ENCODE results near the gene HOXC10.

The HOXC10 gene

DNA sequence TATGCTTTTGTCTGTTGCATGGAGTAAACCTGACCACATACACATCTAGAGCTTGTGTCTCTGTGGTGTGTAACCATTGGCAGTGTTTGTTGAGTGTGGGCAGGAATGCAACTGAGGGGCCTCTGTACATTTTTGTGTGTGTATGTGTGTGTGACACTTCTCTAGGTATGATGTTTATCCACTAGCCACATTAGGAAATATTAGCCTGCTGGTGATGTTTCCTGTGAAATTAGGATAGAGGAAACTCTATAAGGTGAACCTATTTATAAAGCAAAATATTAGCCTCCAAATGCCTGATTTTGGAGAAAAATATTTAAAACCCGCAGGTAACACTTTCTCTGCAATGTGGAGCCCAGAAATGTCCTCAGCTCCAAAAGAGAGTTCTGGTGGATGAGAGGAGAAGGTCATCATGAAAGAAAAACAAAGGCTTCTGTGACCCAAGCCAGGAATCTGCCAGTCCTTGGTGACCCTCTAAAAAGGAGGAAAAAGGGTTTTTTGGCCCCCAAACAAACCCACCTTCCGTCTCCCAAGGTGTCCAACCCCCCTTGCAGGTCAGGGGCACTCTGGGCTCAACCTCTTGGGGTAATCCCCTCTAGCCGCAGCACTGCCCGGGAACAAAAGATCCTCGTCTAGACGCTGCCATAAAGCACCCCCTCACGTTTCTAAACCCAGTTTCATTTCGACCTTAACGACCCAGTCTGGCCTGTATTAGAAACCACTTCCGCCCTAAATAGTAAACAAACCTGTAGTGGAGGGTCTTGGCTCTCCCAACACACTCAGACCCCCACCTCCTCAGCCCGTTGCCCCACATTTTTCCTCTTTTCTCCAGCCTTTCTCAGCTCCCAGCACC is 7.1 kb upstream of the HOXC10 start:
- no peak for FAIRE-seq

GRCh38 chr12:53978477-53979356 is 6.2 kb upstream of the HOXC10 start:
- FAIRE-seq, result no peak

DNA sequence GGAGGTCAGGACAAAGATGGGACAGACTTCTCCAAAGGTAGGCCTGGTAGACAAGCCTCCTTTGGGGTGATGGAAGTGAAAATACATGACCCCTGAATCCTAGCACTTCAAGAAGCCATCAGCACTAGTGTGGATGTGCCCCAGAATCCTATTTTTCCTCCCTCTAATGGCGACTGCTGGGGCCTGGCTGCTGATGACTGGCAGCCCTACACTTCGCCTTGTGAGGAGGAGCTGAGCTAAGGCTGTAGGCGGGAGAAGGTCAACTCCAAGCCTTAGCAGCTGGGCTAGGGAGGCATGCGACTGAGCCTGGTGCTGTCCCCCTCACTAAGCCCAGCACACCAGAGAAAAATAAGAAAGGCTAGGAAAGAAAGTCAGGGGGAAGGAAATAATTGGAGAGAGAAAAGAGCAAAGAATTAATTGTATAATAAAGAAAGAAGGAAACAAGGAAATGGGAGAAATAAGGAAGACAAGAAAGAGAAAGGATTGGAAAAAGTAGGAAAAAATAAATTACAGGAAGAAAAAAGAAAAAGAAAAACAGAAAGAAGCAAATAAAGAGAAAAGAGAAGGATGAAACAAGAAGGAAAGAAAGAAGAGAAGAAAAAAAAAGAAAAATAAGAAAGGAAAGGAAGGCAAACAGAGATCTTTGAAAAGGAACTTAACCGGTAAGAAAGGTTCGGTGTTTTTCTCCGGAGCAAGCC is 4.7 kb upstream of the HOXC10 start:
- FAIRE-seq, result no peak

DNA sequence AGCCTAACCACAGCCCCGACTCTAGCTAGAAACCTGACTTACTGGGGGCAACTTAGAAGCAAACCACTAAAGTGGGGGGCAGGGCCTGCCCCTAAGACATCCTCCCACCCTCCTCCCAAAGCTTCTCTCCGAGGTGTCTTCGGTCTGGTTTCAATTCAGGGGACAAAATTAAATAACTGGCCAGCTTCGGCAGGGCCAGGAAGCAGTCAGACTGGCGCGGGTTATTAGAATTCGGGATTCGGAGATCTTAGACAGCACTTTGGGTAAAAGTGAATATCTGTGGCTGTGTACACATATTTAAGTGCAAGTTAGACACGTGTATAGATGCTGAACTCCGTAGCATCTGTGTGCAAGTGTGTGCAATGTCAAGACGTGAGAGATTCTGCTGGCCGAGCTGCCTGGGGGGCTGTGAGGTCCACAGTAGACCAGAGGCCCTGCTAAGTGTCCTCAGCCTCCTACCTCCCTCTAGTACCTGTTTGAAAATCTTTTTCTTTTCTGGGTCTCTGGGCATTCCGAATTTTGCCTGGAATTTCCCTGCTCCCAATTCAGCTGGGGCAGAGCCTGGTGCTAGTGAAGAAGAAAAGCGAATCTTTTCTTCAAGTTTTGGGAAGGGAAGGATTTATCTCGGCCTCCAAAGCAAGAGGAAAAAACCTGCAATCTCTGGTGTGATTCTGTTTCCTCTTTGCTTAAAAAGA is 4.0 kb upstream of the HOXC10 start:
- no peak for FAIRE-seq

- no peak for FAIRE-seq
These were observed 3.0 kb upstream of the HOXC10 start for GRCh38 chr12:53981634-53982565.

GRCh38 chr12:53982648-53983567 is 2.0 kb upstream of the HOXC10 start:
- no peak for FAIRE-seq

DNA sequence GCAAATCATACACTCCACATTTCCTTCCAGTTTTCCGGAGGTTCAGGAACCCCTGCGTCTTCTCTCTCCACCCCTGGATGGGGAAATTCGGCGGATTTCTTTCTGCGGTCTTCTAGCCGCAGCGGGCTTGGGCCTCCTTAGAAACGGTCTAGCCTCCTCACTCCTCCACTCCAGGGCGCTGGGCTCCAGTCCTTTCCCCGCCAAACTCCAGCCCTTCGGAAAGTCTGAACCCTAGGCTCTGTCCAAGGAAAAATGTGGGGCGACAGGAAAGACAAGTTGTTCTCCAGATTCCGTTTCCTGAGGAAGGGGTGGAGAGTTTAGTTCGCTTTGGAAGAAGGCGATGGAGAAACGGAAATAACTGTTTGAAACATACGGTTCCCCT is 1.4 kb upstream of the HOXC10 start:
- no peak for FAIRE-seq

GRCh38 chr12:53983950-53984572 is 885 bp upstream of the HOXC10 start:
- no peak for FAIRE-seq

- no peak for FAIRE-seq
These were observed 697 bp downstream of the HOXC10 start for GRCh38 chr12:53985692-53985993.

DNA sequence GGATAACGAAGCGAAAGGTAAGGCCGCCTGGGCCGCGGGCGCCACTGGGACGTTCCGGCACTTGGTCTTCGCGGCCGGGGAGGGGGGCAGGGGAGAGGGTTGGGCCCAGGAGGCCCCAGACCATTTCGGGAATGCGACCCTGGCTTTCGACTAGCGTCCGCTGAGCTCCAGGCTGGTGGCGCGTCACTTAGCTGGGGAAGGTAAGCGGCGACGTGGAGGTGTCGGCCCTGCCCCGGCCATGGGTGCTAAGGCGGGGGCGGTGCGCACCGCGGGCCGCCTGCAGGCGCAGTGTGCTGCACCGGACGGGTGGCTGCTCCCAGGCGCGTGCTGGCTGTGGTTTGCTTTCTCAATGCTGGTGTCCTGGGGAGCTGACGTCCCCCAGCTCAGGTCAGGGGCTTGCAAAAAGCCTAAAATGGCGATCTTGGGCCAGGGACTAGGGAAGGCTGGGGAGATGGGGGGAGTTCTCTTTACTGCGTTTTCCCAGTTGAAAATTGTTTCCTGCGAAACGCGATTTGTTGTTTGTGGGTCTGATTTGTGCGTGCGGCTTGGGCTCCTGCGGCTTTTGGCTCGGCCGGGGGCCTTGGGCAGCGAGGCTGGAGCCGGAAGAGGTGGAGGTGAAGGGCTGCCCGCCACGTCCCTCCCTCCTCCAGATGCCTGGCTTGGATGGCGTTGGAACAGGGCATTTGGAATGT is 1.2 kb downstream of the HOXC10 start:
- no peak for FAIRE-seq

DNA sequence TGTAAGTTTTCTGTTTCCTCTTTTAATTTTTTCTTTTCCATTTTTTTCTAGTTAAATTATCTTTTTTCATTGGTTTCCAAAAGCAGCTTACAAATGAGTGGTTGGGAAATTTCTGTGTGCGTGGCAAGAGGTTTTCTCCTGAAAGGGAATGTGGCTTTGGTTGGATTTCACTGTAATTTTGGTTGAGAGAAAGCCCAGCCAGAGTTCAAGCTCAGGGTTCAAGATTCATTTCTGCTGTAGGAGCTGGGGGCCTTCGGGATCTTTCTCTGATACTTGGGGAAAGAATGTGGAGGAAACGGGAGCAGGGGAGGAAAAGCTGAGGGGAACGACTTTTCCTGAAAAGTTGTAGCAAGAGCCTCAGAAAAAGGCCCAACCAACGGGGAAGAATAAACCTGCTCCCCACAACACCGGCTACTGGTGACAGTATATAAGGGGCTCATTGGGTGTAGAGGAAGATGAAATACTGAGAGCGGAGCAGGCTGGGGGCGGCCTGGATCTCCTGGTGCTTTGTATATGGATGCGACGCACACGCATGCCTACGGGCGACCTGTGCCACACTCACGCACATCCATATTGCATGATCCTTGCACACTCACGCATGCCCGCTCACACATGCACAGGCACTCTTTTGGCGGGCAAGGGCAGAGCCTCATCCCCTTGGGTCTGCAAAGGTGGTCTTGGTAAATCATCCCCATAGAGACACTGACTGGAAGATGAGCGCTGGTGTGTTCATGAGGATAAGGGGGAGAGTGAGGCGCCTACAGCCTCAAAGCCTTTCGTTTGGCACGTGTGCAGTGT is 1.9 kb downstream of the HOXC10 start:
- no peak for FAIRE-seq

- no peak for FAIRE-seq
These were observed 2.9 kb downstream of the HOXC10 start for GRCh38 chr12:53987787-53988230.

DNA sequence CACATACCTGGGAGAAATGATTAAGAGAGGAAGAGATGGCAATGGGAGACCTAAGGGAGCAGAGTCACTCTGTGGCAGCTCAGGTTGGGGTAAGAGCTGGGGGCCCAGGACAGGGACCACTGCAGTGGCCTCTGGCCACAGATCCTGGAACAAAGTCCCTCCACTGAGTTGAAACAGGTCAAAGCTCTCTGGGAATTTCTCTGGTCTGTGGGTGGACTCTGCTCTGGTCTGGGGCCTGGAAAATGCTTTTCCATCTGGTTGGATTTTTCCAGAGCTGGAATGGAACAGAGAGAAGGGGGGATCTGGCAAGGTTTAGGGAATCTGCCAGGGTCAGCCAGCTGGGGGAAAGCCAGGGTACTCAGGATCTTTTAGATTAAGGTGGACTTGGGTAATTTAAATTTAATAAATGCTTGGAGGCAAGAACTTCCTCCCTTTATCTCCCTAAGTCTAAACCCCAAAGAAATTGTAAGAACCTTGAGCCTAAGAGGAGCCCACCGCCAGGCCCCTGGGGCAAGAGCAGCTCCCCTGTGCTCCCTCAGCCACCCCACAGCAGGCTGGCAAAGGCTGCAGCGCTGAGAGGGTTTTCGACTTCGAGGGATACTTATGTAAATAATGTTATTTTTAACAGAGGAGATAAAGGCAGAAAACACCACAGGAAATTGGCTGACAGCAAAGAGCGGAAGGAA is 3.7 kb downstream of the HOXC10 start:
- no peak for FAIRE-seq

DNA sequence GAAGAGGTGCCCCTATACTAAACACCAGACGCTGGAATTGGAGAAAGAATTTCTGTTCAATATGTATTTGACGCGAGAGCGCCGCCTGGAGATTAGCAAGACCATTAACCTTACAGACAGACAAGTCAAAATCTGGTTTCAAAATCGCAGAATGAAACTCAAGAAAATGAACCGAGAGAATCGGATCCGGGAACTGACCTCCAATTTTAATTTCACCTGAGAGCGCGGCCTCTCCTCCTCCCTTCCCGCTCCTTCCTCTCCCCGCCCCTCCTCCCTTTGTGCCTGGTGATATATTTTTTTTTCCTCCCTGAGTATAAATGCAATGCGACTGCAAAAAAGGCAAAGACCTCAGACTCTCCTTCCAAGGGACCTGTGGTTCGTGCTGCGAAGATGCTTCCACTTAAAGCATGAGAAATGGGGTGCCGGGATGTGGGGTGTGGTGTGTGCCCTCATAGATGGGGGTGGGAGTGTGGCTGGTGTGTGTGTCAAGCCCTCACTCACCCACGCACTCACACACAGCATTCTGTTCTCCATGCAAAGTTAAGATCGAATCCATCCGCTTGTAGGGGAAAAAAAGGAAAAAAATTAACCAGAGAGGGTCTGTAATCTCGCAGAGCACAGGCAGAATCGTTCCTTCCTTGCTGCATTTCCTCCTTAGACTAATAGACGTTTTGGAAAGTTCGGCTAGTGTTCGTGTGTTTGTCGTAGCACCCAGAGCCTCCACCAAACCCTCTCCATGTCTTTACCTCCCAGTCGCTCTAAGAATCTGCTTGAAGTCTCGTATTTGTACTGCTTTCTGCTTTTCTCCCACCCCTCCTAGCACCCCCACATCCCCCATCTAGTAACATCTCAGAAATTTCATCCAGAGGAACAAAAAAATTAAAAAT is 4.5 kb downstream of the HOXC10 start:
- no peak for FAIRE-seq

DNA sequence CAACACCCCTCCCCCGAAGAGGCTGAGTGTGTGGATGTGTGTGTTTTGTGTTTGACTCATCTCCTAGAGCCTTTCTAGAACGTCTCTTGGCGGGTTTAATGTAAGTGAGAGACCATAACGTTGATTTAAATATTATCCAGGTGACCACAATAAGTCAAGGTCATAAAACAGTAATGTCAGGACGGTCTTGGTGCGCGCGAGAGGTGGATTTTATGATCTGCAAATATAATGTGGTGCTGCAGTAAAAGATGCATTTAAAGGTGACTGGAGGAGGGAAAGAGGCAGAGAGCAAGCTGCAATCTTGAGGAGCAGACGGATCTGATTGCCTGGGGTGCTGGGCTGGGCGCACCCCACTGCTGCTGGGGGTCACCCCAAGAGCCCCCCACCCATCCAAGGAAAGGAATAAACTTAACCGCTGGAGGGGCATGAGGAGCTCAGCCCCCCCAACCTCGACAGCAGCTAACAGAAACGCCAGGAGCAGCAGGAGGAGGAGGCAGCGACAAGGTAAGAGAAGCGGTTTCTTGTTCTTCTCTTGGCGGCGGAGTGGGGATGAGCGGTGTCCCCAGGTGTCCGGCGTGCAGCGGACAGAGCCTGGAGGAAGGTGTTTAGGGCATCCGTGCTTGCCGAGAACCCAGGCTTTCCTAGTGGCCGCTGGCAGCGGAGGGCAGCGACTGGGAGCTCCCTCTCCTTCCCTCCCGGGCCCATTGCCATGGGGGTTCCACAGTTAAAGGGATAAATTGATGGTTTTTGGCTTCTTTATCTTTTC is 5.5 kb downstream of the HOXC10 start:
- FAIRE-seq, result no peak

DNA sequence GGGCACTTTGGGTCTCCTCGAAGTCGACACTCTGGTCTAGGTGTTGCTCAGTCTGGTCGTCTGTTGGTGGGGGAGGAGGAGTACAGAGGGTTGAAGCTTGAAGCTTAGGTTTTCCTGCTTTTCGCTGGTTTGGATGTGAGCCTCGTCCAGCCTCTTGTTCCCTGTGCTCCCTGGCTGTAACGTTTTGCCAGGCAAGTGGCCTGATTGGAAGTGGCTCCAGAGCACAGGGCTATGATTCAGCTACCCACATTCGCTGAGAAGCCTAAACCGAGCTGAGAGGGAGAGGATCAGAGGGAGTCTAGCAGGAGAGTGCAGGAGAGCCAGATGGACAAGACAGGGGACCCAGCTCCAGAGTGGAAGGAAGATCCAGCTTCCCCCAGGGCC is 6.1 kb downstream of the HOXC10 start:
- FAIRE-seq, result no peak

Data from colon (tissue), 2 donors.